ENCODE data around the gene MLLT10. TPM values are rescaled to one million over a fixed set of nuclear protein-coding genes. Genes with fewer than 3 reads are reported as not detected.
A peak's percentile ranks its signal among the peaks of the same experiment; 100 is the strongest.

Gene MLLT10
- total RNA-seq, 1 experiment from 2014 or later: 60.1 TPM

DNA sequence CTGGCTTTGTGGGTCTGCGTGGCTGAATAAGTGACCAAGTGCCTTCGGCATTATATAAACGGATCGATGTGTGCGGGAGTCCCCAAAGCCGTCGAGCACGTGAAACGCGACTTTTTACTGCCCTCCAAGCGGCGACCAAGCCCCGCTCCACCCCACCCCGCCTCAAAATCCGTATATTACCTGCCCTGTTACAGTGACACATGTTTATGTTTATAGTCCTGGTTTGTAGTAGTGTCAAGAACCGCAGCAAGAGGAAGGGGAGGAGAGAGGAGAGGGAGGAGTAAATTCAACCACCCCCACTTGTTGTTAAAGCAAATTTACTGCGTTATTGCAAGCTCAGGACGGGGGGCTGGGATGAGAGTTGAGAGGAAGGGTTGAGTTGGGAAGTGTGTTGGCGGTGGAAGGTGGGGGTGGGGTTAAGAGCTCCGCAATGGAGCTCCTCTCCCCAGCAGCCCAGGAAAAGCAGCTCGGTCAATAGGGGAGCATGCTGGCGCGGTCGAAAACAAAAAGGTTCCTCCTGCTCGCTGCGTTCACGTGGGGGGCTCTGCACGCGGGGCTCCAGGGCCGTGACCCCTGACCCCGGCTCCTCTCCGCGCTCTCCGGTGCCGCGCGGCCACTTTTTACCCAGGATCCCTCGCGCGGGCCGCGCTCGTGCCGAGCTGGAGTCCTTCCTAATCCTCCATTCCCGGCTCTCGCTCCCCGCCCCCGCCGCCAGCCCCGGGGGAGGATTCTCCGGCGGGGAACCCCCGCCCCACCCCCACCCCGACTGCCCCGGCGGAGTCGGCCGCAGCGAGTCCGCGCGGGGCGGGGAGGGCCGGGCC, 8.5 kb upstream of the MLLT10 start, which contains the start of gene SKIDA1 (continued):
- no peak for TF ChIP-seq HMGA2 (CRISPR knock-in tag; IDR thresholded peaks at IDR 0.05)
- TF ChIP-seq MYBL2 (CRISPR knock-in tag; IDR thresholded peaks at IDR 0.05): no peak
- TF ChIP-seq, protein P1, sequence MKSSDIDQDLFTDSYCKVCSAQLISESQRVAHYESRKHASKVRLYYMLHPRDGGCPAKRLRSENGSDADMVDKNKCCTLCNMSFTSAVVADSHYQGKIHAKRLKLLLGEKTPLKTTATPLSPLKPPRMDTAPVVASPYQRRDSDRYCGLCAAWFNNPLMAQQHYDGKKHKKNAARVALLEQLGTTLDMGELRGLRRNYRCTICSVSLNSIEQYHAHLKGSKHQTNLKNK (CRISPR knock-in tag; IDR thresholded peaks at IDR 0.05): no peak
- TF ChIP-seq, protein P2, sequence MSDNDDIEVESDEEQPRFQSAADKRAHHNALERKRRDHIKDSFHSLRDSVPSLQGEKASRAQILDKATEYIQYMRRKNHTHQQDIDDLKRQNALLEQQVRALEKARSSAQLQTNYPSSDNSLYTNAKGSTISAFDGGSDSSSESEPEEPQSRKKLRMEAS (CRISPR knock-in tag; IDR thresholded peaks at IDR 0.05): peak; percentile 79
- TF ChIP-seq CREM (CRISPR knock-in tag; IDR thresholded peaks at IDR 0.05): no peak
- no peak for TF ChIP-seq ZNF423 (CRISPR knock-in tag; IDR thresholded peaks at IDR 0.05)
- TF ChIP-seq GABPB1 (CRISPR knock-in tag; IDR thresholded peaks at IDR 0.05): peak; percentile 38; the same call in 1 of the 2 replicates
- TF ChIP-seq, protein P3, sequence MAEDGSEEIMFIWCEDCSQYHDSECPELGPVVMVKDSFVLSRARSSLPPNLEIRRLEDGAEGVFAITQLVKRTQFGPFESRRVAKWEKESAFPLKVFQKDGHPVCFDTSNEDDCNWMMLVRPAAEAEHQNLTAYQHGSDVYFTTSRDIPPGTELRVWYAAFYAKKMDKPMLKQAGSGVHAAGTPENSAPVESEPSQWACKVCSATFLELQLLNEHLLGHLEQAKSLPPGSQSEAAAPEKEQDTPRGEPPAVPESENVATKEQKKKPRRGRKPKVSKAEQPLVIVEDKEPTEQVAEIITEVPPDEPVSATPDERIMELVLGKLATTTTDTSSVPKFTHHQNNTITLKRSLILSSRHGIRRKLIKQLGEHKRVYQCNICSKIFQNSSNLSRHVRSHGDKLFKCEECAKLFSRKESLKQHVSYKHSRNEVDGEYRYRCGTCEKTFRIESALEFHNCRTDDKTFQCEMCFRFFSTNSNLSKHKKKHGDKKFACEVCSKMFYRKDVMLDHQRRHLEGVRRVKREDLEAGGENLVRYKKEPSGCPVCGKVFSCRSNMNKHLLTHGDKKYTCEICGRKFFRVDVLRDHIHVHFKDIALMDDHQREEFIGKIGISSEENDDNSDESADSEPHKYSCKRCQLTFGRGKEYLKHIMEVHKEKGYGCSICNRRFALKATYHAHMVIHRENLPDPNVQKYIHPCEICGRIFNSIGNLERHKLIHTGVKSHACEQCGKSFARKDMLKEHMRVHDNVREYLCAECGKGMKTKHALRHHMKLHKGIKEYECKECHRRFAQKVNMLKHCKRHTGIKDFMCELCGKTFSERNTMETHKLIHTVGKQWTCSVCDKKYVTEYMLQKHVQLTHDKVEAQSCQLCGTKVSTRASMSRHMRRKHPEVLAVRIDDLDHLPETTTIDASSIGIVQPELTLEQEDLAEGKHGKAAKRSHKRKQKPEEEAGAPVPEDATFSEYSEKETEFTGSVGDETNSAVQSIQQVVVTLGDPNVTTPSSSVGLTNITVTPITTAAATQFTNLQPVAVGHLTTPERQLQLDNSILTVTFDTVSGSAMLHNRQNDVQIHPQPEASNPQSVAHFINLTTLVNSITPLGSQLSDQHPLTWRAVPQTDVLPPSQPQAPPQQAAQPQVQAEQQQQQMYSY (CRISPR knock-in tag; IDR thresholded peaks at IDR 0.05): 0 out of 2 replicates have a peak, but pooled peaks have one; percentile 26
- no peak for TF ChIP-seq IRF2 (CRISPR knock-in tag; IDR thresholded peaks at IDR 0.05; ENCODE audit: borderline replicate concordance, low read depth)
- no peak for TF ChIP-seq ZNF138 (CRISPR knock-in tag; conservative IDR thresholded peaks at IDR 0.05)
- no peak for TF ChIP-seq JUN (CRISPR knock-in tag; IDR thresholded peaks at IDR 0.05)
- no peak for TF ChIP-seq MXD4 (CRISPR knock-in tag; IDR thresholded peaks at IDR 0.05; ENCODE audit: borderline replicate concordance)
- TF ChIP-seq, protein P4, sequence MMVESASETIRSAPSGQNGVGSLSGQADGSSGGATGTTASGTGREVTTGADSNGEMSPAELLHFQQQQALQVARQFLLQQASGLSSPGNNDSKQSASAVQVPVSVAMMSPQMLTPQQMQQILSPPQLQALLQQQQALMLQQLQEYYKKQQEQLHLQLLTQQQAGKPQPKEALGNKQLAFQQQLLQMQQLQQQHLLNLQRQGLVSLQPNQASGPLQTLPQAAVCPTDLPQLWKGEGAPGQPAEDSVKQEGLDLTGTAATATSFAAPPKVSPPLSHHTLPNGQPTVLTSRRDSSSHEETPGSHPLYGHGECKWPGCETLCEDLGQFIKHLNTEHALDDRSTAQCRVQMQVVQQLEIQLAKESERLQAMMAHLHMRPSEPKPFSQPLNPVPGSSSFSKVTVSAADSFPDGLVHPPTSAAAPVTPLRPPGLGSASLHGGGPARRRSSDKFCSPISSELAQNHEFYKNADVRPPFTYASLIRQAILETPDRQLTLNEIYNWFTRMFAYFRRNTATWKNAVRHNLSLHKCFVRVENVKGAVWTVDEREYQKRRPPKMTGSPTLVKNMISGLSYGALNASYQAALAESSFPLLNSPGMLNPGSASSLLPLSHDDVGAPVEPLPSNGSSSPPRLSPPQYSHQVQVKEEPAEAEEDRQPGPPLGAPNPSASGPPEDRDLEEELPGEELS (CRISPR knock-in tag; IDR thresholded peaks at IDR 0.05): no peak
- no peak for TF ChIP-seq SP1 (CRISPR knock-in tag; conservative IDR thresholded peaks at IDR 0.05)
- TF ChIP-seq, protein P5, sequence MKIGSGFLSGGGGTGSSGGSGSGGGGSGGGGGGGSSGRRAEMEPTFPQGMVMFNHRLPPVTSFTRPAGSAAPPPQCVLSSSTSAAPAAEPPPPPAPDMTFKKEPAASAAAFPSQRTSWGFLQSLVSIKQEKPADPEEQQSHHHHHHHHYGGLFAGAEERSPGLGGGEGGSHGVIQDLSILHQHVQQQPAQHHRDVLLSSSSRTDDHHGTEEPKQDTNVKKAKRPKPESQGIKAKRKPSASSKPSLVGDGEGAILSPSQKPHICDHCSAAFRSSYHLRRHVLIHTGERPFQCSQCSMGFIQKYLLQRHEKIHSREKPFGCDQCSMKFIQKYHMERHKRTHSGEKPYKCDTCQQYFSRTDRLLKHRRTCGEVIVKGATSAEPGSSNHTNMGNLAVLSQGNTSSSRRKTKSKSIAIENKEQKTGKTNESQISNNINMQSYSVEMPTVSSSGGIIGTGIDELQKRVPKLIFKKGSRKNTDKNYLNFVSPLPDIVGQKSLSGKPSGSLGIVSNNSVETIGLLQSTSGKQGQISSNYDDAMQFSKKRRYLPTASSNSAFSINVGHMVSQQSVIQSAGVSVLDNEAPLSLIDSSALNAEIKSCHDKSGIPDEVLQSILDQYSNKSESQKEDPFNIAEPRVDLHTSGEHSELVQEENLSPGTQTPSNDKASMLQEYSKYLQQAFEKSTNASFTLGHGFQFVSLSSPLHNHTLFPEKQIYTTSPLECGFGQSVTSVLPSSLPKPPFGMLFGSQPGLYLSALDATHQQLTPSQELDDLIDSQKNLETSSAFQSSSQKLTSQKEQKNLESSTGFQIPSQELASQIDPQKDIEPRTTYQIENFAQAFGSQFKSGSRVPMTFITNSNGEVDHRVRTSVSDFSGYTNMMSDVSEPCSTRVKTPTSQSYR (CRISPR knock-in tag; IDR thresholded peaks at IDR 0.05): no peak
- peak; percentile 54; the same call in 1 of the 2 replicates for TF ChIP-seq ZNF416 (CRISPR knock-in tag; IDR thresholded peaks at IDR 0.05)
- no peak for TF ChIP-seq ZNF263 (CRISPR knock-in tag; IDR thresholded peaks at IDR 0.05; ENCODE audit: low read depth)
- no peak for TF ChIP-seq ESRRA (CRISPR knock-in tag; IDR thresholded peaks at IDR 0.05; ENCODE audit: borderline replicate concordance)
- TF ChIP-seq, protein P6, sequence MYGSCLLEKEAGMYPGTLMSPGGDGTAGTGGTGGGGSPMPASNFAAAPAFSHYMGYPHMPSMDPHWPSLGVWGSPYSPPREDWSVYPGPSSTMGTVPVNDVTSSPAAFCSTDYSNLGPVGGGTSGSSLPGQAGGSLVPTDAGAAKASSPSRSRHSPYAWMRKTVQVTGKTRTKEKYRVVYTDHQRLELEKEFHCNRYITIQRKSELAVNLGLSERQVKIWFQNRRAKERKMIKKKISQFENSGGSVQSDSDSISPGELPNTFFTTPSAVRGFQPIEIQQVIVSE (CRISPR knock-in tag; IDR thresholded peaks at IDR 0.05; ENCODE audit: borderline replicate concordance): no peak
- TF ChIP-seq, protein P7, sequence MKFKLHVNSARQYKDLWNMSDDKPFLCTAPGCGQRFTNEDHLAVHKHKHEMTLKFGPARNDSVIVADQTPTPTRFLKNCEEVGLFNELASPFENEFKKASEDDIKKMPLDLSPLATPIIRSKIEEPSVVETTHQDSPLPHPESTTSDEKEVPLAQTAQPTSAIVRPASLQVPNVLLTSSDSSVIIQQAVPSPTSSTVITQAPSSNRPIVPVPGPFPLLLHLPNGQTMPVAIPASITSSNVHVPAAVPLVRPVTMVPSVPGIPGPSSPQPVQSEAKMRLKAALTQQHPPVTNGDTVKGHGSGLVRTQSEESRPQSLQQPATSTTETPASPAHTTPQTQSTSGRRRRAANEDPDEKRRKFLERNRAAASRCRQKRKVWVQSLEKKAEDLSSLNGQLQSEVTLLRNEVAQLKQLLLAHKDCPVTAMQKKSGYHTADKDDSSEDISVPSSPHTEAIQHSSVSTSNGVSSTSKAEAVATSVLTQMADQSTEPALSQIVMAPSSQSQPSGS (CRISPR knock-in tag; IDR thresholded peaks at IDR 0.05; ENCODE audit: borderline replicate concordance, low read depth): no peak
- TF ChIP-seq, protein P8, sequence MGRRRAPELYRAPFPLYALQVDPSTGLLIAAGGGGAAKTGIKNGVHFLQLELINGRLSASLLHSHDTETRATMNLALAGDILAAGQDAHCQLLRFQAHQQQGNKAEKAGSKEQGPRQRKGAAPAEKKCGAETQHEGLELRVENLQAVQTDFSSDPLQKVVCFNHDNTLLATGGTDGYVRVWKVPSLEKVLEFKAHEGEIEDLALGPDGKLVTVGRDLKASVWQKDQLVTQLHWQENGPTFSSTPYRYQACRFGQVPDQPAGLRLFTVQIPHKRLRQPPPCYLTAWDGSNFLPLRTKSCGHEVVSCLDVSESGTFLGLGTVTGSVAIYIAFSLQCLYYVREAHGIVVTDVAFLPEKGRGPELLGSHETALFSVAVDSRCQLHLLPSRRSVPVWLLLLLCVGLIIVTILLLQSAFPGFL (CRISPR knock-in tag; IDR thresholded peaks at IDR 0.05; ENCODE audit: borderline replicate concordance): no peak
- TF ChIP-seq, protein P9, sequence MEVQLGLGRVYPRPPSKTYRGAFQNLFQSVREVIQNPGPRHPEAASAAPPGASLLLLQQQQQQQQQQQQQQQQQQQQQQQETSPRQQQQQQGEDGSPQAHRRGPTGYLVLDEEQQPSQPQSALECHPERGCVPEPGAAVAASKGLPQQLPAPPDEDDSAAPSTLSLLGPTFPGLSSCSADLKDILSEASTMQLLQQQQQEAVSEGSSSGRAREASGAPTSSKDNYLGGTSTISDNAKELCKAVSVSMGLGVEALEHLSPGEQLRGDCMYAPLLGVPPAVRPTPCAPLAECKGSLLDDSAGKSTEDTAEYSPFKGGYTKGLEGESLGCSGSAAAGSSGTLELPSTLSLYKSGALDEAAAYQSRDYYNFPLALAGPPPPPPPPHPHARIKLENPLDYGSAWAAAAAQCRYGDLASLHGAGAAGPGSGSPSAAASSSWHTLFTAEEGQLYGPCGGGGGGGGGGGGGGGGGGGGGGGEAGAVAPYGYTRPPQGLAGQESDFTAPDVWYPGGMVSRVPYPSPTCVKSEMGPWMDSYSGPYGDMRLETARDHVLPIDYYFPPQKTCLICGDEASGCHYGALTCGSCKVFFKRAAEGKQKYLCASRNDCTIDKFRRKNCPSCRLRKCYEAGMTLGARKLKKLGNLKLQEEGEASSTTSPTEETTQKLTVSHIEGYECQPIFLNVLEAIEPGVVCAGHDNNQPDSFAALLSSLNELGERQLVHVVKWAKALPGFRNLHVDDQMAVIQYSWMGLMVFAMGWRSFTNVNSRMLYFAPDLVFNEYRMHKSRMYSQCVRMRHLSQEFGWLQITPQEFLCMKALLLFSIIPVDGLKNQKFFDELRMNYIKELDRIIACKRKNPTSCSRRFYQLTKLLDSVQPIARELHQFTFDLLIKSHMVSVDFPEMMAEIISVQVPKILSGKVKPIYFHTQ (CRISPR knock-in tag; IDR thresholded peaks at IDR 0.05): no peak

Measured in WTC11 (cell line).